Measurements from ENCODE around the gene PLCB1.
A peak's percentile ranks its signal among the peaks of the same experiment; 100 is the strongest.

The PLCB1 gene

GRCh38 chr20:8524101-8525016 lies 392.3 kb downstream of the PLCB1 start:
- DNase-seq: no peak

GRCh38 chr20:8525017-8525343 lies 392.9 kb downstream of the PLCB1 start:
- no peak for DNase-seq

GRCh38 chr20:8526610-8527009 lies 394.5 kb downstream of the PLCB1 start:
- DNase-seq: no peak

GRCh38 chr20:8527998-8528723 lies 396.1 kb downstream of the PLCB1 start:
- peak; percentile 92 for DNase-seq

- DNase-seq: no peak
Measured at GRCh38 chr20:8530022-8530421, 398.0 kb downstream of the PLCB1 start.

GRCh38 chr20:8532169-8532568 lies 400.1 kb downstream of the PLCB1 start:
- no peak for DNase-seq

GRCh38 chr20:8534368-8535160 lies 402.5 kb downstream of the PLCB1 start:
- peak; percentile 4 for DNase-seq

GRCh38 chr20:8535403-8536261 lies 403.6 kb downstream of the PLCB1 start:
- peak; percentile 7 for DNase-seq

GRCh38 chr20:8536262-8536618 lies 404.2 kb downstream of the PLCB1 start:
- DNase-seq: no peak

- DNase-seq: no peak
Measured at GRCh38 chr20:8540466-8540865, 408.4 kb downstream of the PLCB1 start.

- DNase-seq: no peak
Measured at GRCh38 chr20:8542110-8542486, 410.0 kb downstream of the PLCB1 start.

GRCh38 chr20:8545212-8545611 lies 413.1 kb downstream of the PLCB1 start:
- peak; percentile 47 for DNase-seq

GRCh38 chr20:8547035-8547650 lies 415.1 kb downstream of the PLCB1 start:
- DNase-seq: no peak

- DNase-seq: no peak
Measured at GRCh38 chr20:8547968-8548588, 416.0 kb downstream of the PLCB1 start.

- DNase-seq: no peak
Measured at GRCh38 chr20:8549192-8549591, 417.1 kb downstream of the PLCB1 start.

- peak; percentile 45 for DNase-seq
Measured at GRCh38 chr20:8557711-8558110, 425.6 kb downstream of the PLCB1 start.

- no peak for DNase-seq
Measured at GRCh38 chr20:8562356-8562755, 430.3 kb downstream of the PLCB1 start.

- peak; percentile 65 for DNase-seq
Measured at GRCh38 chr20:8568075-8568474, 436.0 kb downstream of the PLCB1 start.

GRCh38 chr20:8569766-8570165 lies 437.7 kb downstream of the PLCB1 start:
- no peak for DNase-seq

- DNase-seq: no peak
Measured at GRCh38 chr20:8571611-8572010, 439.5 kb downstream of the PLCB1 start.

GRCh38 chr20:8573686-8574085 lies 441.6 kb downstream of the PLCB1 start:
- no peak for DNase-seq

GRCh38 chr20:8575114-8575513 lies 443.0 kb downstream of the PLCB1 start:
- no peak for DNase-seq

Data from fibroblast of upper back skin (primary cell).